22Rv1 (cell line): Measurements from ENCODE around the gene CAMTA1.

Experiments
- ZFX ChIP-seq: fragments of 450-650 bp; IDR thresholded peaks from 2 replicates; pipeline ENCODE4 v1.6.1; 2017; ENCODE audit warnings: antibody characterized with exemption, borderline replicate concordance
- TF ChIP-seq, protein P1 (sequence below): fragments of 450-650 bp; IDR thresholded peaks from 2 replicates; pipeline ENCODE4 v1.5.1; 2017; ENCODE audit warnings: mild to moderate bottlenecking

DNA sequence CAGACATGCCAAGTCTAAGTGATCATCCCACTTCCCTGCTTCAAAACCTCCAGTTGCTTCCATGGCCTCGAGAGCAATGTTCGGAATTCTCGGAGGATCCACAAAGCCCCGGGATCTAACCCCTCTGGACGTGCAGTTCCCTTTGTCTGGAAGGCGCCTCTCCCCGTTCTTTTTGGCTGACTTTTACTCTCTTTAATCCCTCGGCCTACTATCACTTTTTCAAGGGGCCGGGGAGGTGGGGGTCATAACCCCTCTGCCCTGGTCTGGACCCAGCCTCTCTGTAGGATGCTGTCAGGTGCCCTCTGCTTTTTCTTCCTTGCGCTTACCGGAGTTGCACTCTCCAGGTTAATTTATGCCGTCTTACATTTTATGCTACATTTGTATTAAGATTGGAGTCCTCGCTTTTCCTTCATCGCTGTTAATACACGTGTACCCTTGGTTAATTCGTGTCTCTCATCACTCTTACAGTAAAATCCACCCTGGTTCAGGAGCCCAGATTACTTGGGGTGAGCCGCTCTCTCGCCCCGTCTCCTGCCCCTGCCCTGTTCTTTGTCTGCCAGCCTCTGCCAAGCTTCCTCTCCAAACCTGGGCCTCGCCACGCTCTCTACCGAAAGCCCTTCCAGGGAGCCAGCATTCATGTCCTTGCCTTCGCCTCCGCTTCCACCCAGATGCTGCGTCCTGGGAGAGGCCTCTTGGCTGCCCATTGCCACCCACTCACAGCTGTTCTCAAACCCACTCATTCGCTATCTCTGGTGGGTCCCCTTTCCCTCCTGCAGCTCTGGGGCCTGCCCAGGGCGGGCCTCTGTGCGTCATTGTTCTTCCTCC lies 448.6 kb downstream of the CAMTA1 start:
- TF ChIP-seq, protein P1, sequence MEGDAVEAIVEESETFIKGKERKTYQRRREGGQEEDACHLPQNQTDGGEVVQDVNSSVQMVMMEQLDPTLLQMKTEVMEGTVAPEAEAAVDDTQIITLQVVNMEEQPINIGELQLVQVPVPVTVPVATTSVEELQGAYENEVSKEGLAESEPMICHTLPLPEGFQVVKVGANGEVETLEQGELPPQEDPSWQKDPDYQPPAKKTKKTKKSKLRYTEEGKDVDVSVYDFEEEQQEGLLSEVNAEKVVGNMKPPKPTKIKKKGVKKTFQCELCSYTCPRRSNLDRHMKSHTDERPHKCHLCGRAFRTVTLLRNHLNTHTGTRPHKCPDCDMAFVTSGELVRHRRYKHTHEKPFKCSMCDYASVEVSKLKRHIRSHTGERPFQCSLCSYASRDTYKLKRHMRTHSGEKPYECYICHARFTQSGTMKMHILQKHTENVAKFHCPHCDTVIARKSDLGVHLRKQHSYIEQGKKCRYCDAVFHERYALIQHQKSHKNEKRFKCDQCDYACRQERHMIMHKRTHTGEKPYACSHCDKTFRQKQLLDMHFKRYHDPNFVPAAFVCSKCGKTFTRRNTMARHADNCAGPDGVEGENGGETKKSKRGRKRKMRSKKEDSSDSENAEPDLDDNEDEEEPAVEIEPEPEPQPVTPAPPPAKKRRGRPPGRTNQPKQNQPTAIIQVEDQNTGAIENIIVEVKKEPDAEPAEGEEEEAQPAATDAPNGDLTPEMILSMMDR, result no peak
- TF ChIP-seq ZFX, result no peak
